CMK (cell line): ENCODE measurements around the gene ACTN3.
"Not testable (repeated sequence)": the region's sequence is repeated elsewhere in the genome, so short reads cannot be mapped to it uniquely, and the experiment has no call there.

Source experiments
- DNase-seq: peaks from one replicate; pipeline ENCODE4 v3.0.0-alpha.2; 2010; ENCODE audit warnings: low read depth

Gene ACTN3

GRCh38 chr11:66600631-66601233 is 54.0 kb downstream of the ACTN3 start:
- no peak for DNase-seq

DNA sequence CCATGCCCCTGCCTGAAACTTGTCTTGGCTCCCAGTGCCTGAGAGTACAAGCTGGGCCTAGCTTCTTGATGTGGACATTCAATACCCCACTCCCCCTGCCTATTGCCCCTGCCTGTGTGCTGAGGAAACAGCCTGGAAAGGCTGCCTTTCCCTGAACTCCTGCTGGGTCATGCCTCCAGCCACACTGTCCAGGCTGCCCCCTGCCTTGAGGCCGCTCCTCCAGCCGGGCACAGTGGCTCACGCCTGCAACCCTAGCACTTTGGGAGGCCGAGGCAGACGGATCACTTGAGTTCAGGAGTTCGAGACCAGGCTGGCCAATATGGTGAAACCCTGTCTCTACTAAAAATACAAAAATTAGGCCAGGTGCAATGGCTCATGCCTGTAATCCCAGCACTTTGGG is 56.4 kb downstream of the ACTN3 start:
- no peak for DNase-seq

DNA sequence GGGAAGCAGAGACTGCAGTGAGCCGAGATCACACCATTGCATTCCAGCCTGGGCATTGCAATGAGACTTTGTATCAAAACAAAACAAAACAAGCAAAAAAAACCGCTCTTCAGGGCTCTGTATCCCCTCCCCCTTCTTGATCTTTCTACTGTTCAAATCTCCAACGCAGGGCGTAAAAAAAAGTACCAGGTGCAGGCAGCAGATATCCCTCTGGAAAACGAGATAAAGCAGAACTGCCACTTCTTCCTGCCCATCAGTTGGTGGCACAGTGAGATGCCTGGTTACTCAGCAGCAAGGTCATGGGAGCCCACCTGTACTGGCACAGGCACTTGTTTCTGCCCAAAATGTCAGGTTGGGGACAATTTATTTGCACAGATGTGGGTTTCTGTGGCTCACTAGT is 57.5 kb downstream of the ACTN3 start:
- DNase-seq, result no peak

DNA sequence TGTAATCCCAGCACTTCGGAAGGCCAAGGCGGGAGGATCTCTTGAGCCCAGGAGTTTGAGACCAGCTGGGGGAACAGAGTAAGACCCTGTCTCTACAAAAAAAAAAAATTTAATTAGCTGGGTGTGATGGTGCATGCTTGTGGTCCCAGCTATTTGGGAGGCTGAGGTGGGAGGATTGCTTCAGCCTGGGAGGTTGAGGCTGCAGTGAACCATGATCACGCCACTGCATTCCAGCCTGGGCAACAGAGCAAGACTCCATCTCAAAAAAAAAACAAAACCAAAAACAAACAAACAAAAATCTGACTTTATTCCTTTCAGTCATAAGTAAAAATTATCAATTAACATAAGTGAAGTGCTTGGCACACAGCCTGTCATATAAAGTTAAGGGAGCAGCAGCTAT is 59.9 kb downstream of the ACTN3 start:
- not testable (repeated sequence) for DNase-seq

- no peak for DNase-seq
These were observed 60.6 kb downstream of the ACTN3 start for GRCh38 chr11:66607126-66607834.

GRCh38 chr11:66609721-66610617 is 63.3 kb downstream of the ACTN3 start:
- DNase-seq, result no peak

GRCh38 chr11:66612458-66612857 is 65.8 kb downstream of the ACTN3 start:
- no peak for DNase-seq
